ENCODE measurements around the gene SCGB1D1. TPM values are rescaled to one million over a fixed set of nuclear protein-coding genes. Genes with fewer than 3 reads are reported as not detected.
A peak's percentile ranks its signal among the peaks of the same experiment; 100 is the strongest.

Gene SCGB1D1
- total RNA-seq (not detected), polyA plus RNA-seq (not detected)
- long read RNA-seq, donor 1 = 0 reads
- long read RNA-seq, donor 2 = 0 reads
- long read RNA-seq, donor 3 = 0 reads

GRCh38 chr11:62190011-62190410 lies at the start of gene SCGB1D1:
TSS of gene SCGB1D1 (plus strand) at chr11:62190216. CDS start at chr11:62190285, 69 bp downstream.
- ATAC-seq = no peak

DNA sequence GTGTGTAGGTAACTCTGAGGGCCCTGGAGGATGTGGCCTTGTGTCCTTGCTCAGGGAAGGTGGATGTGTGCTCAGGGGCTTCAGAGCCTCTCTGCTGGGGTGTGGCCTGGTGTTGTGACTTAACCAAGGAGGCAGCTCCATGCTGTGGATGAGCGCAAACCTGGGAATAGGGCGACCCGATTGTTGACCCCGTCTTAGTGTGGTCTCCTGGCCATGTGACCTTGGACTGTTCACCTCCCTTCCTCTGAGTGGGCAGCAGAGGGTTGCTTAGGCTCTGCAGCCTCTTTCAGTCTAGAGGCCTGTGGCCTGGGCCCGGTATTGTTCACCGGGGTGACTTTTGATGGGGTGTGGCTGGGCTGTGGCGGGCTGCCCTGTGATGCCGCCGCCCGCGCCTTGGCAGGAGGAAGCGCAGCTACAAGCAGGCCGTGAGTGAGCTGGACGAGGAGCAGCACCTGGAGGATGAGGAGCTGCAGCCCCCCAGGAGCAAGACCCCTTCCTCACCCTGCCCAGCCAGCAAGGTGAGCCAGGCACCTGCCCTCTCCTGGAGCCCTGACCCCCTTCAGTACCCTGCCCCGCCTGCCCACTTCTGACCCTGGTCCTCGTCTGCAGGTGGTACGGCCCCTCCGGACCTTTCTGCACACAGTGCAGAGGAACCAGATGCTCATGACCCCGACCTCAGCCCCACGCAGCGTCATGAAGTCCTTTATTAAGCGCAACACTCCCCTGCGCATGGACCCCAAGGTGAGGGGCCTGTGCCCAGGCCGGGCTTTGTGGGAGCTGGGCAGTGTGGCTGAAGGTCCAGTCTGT lies 49.5 kb upstream of the SCGB1D1 start:
- H3K4me1 ChIP-seq = no peaks in the 10 kb centered on the region
- intact Hi-C loops (cut with DNase I) = no loop called here
- no peak overlapping the region for H3K4me3 ChIP-seq
- no peak overlapping the region for H3K27ac ChIP-seq
- H3K27me3 ChIP-seq = no peaks in the 10 kb centered on the region
- WGBS, 4 donors = 96 to 98% (median 98%) methylated on average over 14 to 24 of the region's 24 CpGs
- peaks cover 0 to 66% (median 43%) of the 10 kb centered on the region in 9 donors for H3K36me3 ChIP-seq
- ATAC-seq (no peak), DNase-seq (no peak)
- TF ChIP-seq POLR2A (IDR thresholded peaks at IDR 0.05) = no peak
- TF ChIP-seq, protein P1, sequence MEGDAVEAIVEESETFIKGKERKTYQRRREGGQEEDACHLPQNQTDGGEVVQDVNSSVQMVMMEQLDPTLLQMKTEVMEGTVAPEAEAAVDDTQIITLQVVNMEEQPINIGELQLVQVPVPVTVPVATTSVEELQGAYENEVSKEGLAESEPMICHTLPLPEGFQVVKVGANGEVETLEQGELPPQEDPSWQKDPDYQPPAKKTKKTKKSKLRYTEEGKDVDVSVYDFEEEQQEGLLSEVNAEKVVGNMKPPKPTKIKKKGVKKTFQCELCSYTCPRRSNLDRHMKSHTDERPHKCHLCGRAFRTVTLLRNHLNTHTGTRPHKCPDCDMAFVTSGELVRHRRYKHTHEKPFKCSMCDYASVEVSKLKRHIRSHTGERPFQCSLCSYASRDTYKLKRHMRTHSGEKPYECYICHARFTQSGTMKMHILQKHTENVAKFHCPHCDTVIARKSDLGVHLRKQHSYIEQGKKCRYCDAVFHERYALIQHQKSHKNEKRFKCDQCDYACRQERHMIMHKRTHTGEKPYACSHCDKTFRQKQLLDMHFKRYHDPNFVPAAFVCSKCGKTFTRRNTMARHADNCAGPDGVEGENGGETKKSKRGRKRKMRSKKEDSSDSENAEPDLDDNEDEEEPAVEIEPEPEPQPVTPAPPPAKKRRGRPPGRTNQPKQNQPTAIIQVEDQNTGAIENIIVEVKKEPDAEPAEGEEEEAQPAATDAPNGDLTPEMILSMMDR (IDR thresholded peaks at IDR 0.05) = no peak
- H3K9me3 ChIP-seq = no peaks in the 10 kb centered on the region

More at GRCh38 chr11:62190011-62190410, at the start of gene SCGB1D1:
- Histone ChIP-seq H3K4me1 (no peaks in the 10 kb centered on the region), H3K27ac (no peak within 1 kb of the TSS), H3K4me3 (no peak within 1 kb of the TSS), H3K27me3 (peaks cover 0 to 38% (median 0%) of the 10 kb centered on the region in 9 donors), H3K9me3 (no peaks in the 10 kb centered on the region), H3K36me3 (no peaks in the 10 kb centered on the region)
- 56 to 72% (median 70%) methylated on average over 9 of the region's 9 CpGs for WGBS, 4 donors
- TF ChIP-seq, protein P1 (IDR thresholded peaks at IDR 0.05) = no peak
- TF ChIP-seq POLR2A (IDR thresholded peaks at IDR 0.05) = no peak
- DNase-seq = no peak
- intact Hi-C loops (cut with DNase I) = no loop called here

- TF ChIP-seq POLR2A (IDR thresholded peaks at IDR 0.05) = no peak
- TF ChIP-seq, protein P1 (IDR thresholded peaks at IDR 0.05) = no peak
- 86 to 93% (median 87%) methylated on average over 18 to 22 of the region's 22 CpGs for WGBS, 4 donors
Observed at GRCh38 chr11:62141111-62142042, 48.6 kb upstream of the SCGB1D1 start.

DNA sequence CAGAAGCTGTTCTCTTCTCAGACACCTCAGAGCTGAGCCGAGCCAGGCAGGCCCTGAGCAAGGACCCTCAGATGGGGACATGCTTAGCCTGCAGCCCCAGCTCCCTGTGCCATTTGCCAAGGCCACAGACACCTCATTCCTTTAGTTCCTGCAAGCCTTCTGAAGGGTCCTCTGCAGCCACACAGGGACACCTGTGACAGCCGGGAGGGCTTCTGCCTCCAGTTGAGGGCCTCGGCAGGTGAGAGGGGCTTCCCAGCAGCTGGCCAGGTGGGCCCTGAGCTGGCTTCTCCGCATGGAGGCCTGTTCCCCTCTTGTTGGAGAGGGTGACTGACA lies 48.0 kb upstream of the SCGB1D1 start:
- Histone ChIP-seq H3K27ac (no peak overlapping the region), H3K36me3 (peaks cover 0 to 80% (median 56%) of the 10 kb centered on the region in 9 donors), H3K4me1 (no peaks in the 10 kb centered on the region), H3K27me3 (no peaks in the 10 kb centered on the region), H3K9me3 (no peaks in the 10 kb centered on the region), H3K4me3 (no peak overlapping the region)
- WGBS, 4 donors = 95 to 100% (median 98%) methylated on average over 2 to 4 of the region's 4 CpGs
- intact Hi-C loops (cut with DNase I) = no loop called here
- ATAC-seq (no peak), DNase-seq (no peak)
- TF ChIP-seq, protein P1 (IDR thresholded peaks at IDR 0.05) = no peak
- no peak for TF ChIP-seq POLR2A (IDR thresholded peaks at IDR 0.05)

More at GRCh38 chr11:62141111-62142042, 48.6 kb upstream of the SCGB1D1 start:
- DNase-seq (no peak), ATAC-seq (peak in 1 of 4 donors; percentile 5)
- peaks cover 0 to 74% (median 51%) of the 10 kb centered on the region in 9 donors for H3K36me3 ChIP-seq
- H3K27ac ChIP-seq = no peak overlapping the region
- H3K4me3 ChIP-seq = no peak overlapping the region
- H3K4me1 ChIP-seq = no peaks in the 10 kb centered on the region
- no peaks in the 10 kb centered on the region for H3K27me3 ChIP-seq
- intact Hi-C loops (cut with DNase I) = no loop called here
- H3K9me3 ChIP-seq = no peaks in the 10 kb centered on the region

Measured in heart left ventricle (tissue), 16 donors.